Smooth muscle cell (in vitro differentiated cells): Measurements from ENCODE around the gene FAM234A. TPM values are rescaled to one million over a fixed set of nuclear protein-coding genes. Genes with fewer than 3 reads are reported as not detected.

Experiments
- DNase-seq: peaks from one replicate; lab custom pipeline; 2025; ENCODE audit not compliant: unreplicated experiment; lab: John Stamatoyannopoulos, UW
- H2AFZ ChIP-seq: fragments of 200-600 bp; sonication (generic); 2 replicates; pipeline ENCODE4 v1.6.0; 2016; ENCODE audit warnings: antibody characterized with exemption, low read depth, mild to moderate bottlenecking
- H3F3A ChIP-seq: fragments of 200-600 bp; sonication (generic); 2 replicates; pipeline ENCODE4 v1.6.0; 2017; ENCODE audit warnings: antibody characterized with exemption, low read depth
- H3K27ac ChIP-seq: fragments of 200-600 bp; sonication (generic); 2 replicates; pipeline ENCODE4 v1.5.1; 2016; ENCODE audit warnings: low read depth, mild to moderate bottlenecking
- H3K27me3 ChIP-seq: fragments of 200-600 bp; sonication (generic); 2 replicates; pipeline ENCODE4 v1.6.1; 2016; ENCODE audit warnings: low read depth, mild to moderate bottlenecking
- H3K36me3 ChIP-seq: fragments of 200-600 bp; sonication (generic); 2 replicates; pipeline ENCODE4 v1.5.1; 2016; ENCODE audit warnings: low read depth
- H3K4me1 ChIP-seq: fragments of 200-600 bp; sonication (generic); 2 replicates; pipeline ENCODE4 v1.5.1; 2016; ENCODE audit warnings: low read depth
- H3K4me2 ChIP-seq: fragments of 200-600 bp; sonication (generic); 2 replicates; pipeline ENCODE4 v1.6.0; 2016; ENCODE audit warnings: mild to moderate bottlenecking
- H3K4me3 ChIP-seq: fragments of 200-600 bp; sonication (generic); 2 replicates; pipeline ENCODE4 v1.5.1; 2016; ENCODE audit warnings: mild to moderate bottlenecking
- H3K79me2 ChIP-seq: fragments of 200-600 bp; sonication (generic); 2 replicates; pipeline ENCODE4 v1.6.0; 2016; ENCODE audit warnings: low read depth, mild to moderate bottlenecking
- H3K9ac ChIP-seq: fragments of 200-600 bp; sonication (generic); 2 replicates; pipeline ENCODE4 v1.6.0; 2016; ENCODE audit warnings: low read depth
- H3K9me3 ChIP-seq: fragments of 200-600 bp; sonication (generic); replicated peaks from 2 replicates; pipeline ENCODE4 v1.5.1; 2016; ENCODE audit warnings: low read depth
- H4K20me1 ChIP-seq: fragments of 200-600 bp; sonication (generic); 2 replicates; pipeline ENCODE4 v1.6.0; 2016; ENCODE audit warnings: low read depth
- WGBS: methylation state at CpG from one replicate; pipeline ENCODE4 v1.1.7; 2016; ENCODE audit warnings: low lambda C conversion rate; 5-methylcytosine and 5-hydroxymethylcytosine counted together
- polyA plus RNA-seq: library from polyadenylated mRNA; unstranded; fragments of >200 nt; fragmentation: Nextera tagmentation; extraction: Ambion mirVana; gene quantifications from 2 replicates; pipeline ENCODE4 v1.2.1, GENCODE V29; 2016
- total RNA-seq: library from RNA; depleted of rRNA; stranded (reverse); fragments of >200 nt; gene quantifications from 2 replicates; pipeline ENCODE4 v1.2.3, GENCODE V29; 2014
- TF ChIP-seq, protein P1 (sequence below): fragments of 200-600 bp; sonication (generic); IDR thresholded peaks from 2 replicates; pipeline ENCODE4 v1.5.1; 2017; ENCODE audit warnings: borderline replicate concordance, mild to moderate bottlenecking, antibody characterized with exemption; ENCODE audit not compliant: insufficient read depth, poor library complexity, severe bottlenecking

Gene FAM234A
- total and polyA plus RNA-seq, 2 experiments from 2014 or later, result 83.7 to 87.3 TPM

DNA sequence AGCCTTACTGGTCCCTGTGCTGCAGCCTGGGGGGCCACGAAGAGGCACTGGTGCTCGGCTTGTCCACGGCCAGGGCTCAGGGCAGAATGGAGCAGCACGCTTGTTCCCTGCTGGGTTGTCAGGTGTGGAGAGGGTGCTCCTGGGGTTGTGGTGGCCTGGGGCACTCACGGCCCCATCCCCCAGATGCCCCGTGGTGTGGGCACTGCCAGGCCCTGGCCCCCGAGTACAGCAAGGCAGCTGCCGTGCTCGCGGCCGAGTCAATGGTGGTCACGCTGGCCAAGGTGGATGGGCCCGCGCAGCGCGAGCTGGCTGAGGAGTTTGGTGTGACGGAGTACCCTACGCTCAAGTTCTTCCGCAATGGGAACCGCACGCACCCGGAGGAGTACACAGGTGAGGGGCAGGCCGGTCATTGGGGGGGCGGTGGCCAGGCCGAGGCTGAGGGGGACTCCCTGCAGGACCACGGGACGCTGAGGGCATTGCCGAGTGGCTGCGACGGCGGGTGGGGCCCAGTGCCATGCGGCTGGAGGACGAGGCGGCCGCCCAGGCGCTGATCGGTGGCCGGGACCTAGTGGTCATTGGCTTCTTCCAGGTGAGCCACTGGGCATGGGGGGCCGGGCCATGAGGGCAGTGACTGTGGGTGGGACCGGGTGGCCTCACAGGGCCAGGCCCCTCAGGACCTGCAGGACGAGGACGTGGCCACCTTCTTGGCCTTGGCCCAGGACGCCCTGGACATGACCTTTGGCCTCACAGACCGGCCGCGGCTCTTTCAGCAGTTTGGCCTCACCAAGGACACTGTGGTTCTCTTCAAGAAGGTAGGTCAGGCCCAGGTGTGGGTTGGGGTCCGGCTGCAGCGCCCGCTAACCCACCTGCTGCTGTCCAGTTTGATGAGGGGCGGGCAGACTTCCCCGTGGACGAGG is 49.8 kb downstream of the FAM234A start:
- DNase-seq, result no peak

DNA sequence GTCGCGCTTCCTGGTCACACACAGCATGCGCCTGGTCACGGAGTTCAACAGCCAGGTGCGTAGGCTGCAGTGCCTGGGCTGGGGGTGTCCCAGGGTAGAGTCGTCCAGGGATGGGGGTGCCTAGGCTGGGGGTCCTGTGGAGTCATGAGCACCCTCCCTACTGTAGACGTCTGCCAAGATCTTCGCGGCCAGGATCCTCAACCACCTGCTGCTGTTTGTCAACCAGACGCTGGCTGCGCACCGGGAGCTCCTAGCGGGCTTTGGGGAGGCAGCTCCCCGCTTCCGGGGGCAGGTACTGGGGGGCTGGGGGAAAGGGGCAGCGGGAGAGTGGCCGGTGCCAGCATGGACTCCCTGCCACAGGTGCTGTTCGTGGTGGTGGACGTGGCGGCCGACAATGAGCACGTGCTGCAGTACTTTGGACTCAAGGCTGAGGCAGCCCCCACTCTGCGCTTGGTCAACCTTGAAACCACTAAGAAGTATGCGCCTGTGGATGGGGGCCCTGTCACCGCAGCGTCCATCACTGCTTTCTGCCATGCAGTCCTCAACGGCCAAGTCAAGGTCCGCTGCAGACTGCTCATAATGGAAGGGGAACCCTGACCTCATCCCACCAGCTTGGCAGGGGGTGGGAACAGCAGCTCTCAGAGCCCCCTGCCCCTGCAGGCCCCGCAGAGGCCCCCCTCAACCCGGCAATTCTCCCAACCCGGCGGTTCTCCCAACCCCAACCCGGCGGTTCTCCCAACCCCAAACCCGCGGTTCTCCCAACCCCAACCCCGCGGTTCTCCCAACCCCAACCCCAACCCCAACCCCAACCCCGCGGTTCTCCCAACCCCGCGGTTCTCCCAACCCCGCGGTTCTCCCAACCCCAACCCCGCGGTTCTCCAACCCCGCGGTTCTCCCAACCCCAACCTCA is 50.8 kb downstream of the FAM234A start:
- no peaks in the 10 kb centered on the region for H3K36me3 ChIP-seq
- no peaks in the 10 kb centered on the region for H3K4me1 ChIP-seq
- 94% methylated on average over 20 of the region's 48 CpGs for WGBS
- no peak overlapping the region for H3K4me3 ChIP-seq
- TF ChIP-seq, protein P1, sequence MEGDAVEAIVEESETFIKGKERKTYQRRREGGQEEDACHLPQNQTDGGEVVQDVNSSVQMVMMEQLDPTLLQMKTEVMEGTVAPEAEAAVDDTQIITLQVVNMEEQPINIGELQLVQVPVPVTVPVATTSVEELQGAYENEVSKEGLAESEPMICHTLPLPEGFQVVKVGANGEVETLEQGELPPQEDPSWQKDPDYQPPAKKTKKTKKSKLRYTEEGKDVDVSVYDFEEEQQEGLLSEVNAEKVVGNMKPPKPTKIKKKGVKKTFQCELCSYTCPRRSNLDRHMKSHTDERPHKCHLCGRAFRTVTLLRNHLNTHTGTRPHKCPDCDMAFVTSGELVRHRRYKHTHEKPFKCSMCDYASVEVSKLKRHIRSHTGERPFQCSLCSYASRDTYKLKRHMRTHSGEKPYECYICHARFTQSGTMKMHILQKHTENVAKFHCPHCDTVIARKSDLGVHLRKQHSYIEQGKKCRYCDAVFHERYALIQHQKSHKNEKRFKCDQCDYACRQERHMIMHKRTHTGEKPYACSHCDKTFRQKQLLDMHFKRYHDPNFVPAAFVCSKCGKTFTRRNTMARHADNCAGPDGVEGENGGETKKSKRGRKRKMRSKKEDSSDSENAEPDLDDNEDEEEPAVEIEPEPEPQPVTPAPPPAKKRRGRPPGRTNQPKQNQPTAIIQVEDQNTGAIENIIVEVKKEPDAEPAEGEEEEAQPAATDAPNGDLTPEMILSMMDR, result no peak
- no peaks in the 10 kb centered on the region for H4K20me1 ChIP-seq
- no peak overlapping the region for H3K9ac ChIP-seq
- H3K4me2 ChIP-seq, result no peak overlapping the region
- H3K9me3 ChIP-seq, result no peaks in the 10 kb centered on the region
- H3F3A ChIP-seq, result no peaks in the 10 kb centered on the region
- no peak overlapping the region for H3K27ac ChIP-seq
- H3K79me2 ChIP-seq, result no peaks in the 10 kb centered on the region
- no peak for DNase-seq
- H3K27me3 ChIP-seq, result peaks cover 16% of the 10 kb centered on the region
- H2AFZ ChIP-seq, result no peak overlapping the region

More for the DNA sequence above, 49.8 kb downstream of the FAM234A start:
- H3K36me3 ChIP-seq, result no peaks in the 10 kb centered on the region
- no peaks in the 10 kb centered on the region for H3K79me2 ChIP-seq
- no peak overlapping the region for H3K4me3 ChIP-seq
- WGBS, result 97% methylated on average over 45 of the region's 52 CpGs
- H3K9ac ChIP-seq, result no peak overlapping the region
- peaks cover 23% of the 10 kb centered on the region for H3K27me3 ChIP-seq
- no peaks in the 10 kb centered on the region for H3K9me3 ChIP-seq
- no peaks in the 10 kb centered on the region for H4K20me1 ChIP-seq
- H2AFZ ChIP-seq, result no peak overlapping the region
- no peaks in the 10 kb centered on the region for H3K4me1 ChIP-seq
- H3F3A ChIP-seq, result no peaks in the 10 kb centered on the region
- TF ChIP-seq, protein P1, result no peak
- no peak overlapping the region for H3K27ac ChIP-seq
- no peak overlapping the region for H3K4me2 ChIP-seq

DNA sequence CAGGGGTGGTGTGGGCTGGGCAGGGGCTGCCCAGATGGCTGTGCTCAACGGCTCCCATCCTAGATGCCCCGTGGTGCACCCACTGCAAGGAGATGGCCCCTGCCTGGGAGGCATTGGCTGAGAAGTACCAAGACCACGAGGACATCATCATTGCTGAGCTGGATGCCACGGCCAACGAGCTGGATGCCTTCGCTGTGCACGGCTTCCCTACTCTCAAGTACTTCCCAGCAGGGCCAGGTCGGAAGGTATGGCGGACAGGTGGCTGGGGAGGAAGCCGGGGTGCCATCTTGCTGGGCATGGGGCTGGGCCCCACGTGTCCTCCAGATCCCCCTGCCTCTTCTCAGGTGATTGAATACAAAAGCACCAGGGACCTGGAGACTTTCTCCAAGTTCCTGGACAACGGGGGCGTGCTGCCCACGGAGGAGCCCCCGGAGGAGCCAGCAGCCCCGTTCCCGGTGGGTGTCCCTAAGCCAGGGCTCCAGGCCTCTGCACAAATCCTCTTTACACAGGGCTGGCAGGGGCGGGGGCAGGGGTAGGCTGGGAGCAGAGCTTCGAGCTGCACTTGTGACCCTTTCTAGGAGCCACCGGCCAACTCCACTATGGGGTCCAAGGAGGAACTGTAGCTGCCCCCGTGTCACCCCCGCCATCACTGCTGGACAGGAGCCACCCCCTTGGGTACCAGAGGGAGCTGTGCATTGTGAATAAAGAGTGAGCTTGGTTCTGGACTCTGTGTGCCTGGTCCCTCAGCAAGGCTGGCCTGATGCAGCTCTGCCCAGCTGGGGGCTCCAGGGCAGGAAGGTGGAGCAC is 52.1 kb downstream of the FAM234A start:
- Histone ChIP-seq H3K79me2 (no peaks in the 10 kb centered on the region), H3K27me3 (peaks cover 4% of the 10 kb centered on the region), H2AFZ (no peak overlapping the region), H3K9me3 (no peaks in the 10 kb centered on the region), H3K4me2 (no peak overlapping the region), H3F3A (no peaks in the 10 kb centered on the region), H3K27ac (no peak overlapping the region), H3K36me3 (no peaks in the 10 kb centered on the region), H3K9ac (no peak overlapping the region), H3K4me3 (no peak overlapping the region), H4K20me1 (no peaks in the 10 kb centered on the region), H3K4me1 (no peaks in the 10 kb centered on the region)
- TF ChIP-seq, protein P1, result no peak
- no peak for DNase-seq
- 95% methylated on average over 22 of the region's 22 CpGs for WGBS
